Measurements from ENCODE around the gene FAM118A.
"Not testable (repeated sequence)": the region's sequence is repeated elsewhere in the genome, so short reads cannot be mapped to it uniquely, and the experiment has no call there.

- not testable (repeated sequence) for TF ChIP-seq CTCF, POLR2A (IDR thresholded peaks at IDR 0.05)
Measured at GRCh38 chr22:45260395-45260759, 49.4 kb upstream of the FAM118A start.
